Uterus (tissue), 2 donors: ENCODE measurements around the gene ZIC4.

Experiments
- CTCF ChIP-seq, 4 experiments: fragments of 200-600 bp in 2 of 4; fragments of 450-650 bp in 2 of 4; sonication (generic) in 2 of 4; IDR thresholded peaks; one replicate each; pipeline ENCODE4 v1.5.1; 2016 to 2019; ENCODE audit warnings: antibody characterized with exemption in 4 of 4, mild to moderate bottlenecking in 2 of 4, moderate library complexity in 1 of 4
- POLR2A ChIP-seq, 2 donors: fragments of 450-650 bp; IDR thresholded peaks; one replicate each; pipeline ENCODE4 v1.6.1; 2016; ENCODE audit warnings: antibody characterized with exemption in 2 of 2, mild to moderate bottlenecking in 1 of 2, moderate library complexity in 1 of 2

- no peak for TF ChIP-seq POLR2A (IDR thresholded peaks at IDR 0.05)
- no peak for TF ChIP-seq CTCF (IDR thresholded peaks at IDR 0.05)
Measured at GRCh38 chr3:147412261-147412916, 6.0 kb upstream of the ZIC4 start.
